HG02571 (cell line): ENCODE data around the gene GRM3.

Experiments
- ATAC-seq: cut with Tn5 transposase; IDR thresholded peaks from one replicate; pipeline ENCODE4 v1.9.1; 2021; ENCODE audit warnings: mild to moderate bottlenecking, moderate library complexity; ENCODE audit not compliant: unreplicated experiment

Gene GRM3

GRCh38 chr7:86784765-86785164, 141.1 kb downstream of the GRM3 start:
- no peak for ATAC-seq

- peak; percentile 78 for ATAC-seq
These were observed 141.9 kb downstream of the GRM3 start for GRCh38 chr7:86785641-86786040.

GRCh38 chr7:86786376-86786775, 142.7 kb downstream of the GRM3 start:
- no peak for ATAC-seq

DNA sequence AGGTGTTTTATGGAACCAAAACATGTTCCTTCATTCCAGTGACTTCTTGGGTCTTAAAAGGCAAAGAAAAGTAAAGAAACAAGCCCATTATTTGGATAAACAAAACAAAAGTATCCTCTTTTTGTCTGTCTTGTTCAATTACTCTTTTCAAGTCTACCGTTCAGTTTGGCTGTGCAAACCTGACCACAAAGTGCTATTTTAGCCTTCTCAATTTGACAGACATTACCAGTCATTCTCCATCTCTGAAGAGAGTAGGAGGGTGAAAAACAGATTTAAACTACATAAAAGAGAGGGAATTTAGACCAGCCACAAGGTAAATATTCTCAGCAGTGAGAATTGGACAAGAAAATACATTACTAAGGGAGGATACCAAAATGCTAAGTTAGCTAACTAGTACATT, 145.2 kb downstream of the GRM3 start:
- ATAC-seq: peak; percentile 49

DNA sequence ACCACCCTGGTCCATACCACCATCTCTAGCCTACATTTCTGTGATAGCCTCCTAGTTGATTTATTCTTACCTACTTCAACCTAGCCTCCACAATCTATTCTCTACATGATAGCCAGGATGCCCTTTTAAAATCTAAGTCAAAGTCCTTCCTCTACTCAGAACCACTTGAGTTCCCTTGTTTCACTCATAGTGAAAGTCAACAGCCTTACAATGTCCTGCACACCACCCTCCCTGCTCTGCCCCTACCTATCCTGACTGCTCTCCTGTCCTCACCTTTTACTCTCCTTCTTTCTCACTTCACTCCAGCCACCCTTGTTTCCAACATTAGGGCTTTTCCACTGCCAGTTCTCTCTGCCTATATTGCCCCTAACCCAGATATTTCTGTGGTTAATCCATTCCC, 146.7 kb downstream of the GRM3 start:
- peak; percentile 53 for ATAC-seq

DNA sequence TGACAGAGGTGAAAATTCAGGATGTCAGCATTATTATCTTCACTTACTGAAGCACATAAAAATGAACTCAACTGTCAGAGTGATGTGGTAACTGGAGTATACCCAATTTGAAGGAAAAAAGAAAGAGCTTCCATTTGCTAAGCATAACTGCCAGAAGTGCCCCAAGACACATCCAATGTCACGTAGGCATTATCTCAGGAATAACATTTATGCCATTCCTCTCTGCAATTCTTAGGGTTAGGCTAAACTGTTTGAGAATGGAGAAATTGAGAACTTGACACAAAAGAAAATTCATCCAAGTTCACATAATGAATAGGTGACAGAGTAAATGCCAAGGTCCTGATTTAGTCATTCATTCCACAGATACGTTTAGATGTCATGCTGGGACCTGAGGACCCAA, 148.6 kb downstream of the GRM3 start:
- ATAC-seq: no peak

- ATAC-seq: no peak
These were observed 149.4 kb downstream of the GRM3 start for GRCh38 chr7:86793136-86793535.

GRCh38 chr7:86814661-86815379, 171.1 kb downstream of the GRM3 start:
- no peak for ATAC-seq

DNA sequence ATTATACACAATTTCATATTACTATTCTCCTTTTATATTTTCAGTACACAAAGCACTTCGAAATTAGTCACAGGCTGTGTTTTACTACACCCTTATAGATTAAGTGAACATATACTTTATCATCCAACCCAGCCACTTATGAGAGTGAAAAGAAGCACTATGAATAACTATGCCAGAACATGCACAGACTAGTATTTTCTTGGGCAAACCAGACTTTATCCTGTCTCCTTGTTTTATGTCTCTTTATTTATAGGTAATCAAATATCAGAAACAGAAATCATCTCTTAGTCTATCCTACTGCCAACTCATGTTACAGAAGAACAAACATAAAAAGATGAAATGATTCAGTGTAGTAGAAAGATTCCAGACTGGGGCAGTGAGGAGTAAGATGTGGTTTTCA, 171.8 kb downstream of the GRM3 start:
- no peak for ATAC-seq

GRCh38 chr7:86818903-86819302, 175.2 kb downstream of the GRM3 start:
- no peak for ATAC-seq

GRCh38 chr7:86823769-86824168, 180.1 kb downstream of the GRM3 start:
- no peak for ATAC-seq

- no peak for ATAC-seq
These were observed 181.6 kb downstream of the GRM3 start for GRCh38 chr7:86825264-86825663.

DNA sequence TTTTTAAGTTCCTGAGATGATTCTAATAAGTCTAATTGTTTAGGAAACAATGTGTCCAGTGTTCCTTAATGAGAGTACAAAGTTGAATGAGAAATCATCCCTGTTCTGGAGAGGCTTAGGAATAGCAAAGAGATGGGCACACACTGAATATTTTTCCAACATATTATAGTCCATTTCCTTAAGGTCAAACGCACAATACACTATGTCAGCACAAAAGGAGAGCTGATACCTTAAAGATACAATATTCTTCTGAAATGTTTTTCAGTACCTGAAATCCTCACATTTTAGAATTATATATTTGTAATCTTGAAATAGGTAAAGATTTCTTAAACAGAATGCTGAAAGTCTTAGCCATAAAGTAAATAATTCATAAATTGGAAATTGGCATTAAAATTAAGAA, 183.2 kb downstream of the GRM3 start:
- ATAC-seq: no peak

DNA sequence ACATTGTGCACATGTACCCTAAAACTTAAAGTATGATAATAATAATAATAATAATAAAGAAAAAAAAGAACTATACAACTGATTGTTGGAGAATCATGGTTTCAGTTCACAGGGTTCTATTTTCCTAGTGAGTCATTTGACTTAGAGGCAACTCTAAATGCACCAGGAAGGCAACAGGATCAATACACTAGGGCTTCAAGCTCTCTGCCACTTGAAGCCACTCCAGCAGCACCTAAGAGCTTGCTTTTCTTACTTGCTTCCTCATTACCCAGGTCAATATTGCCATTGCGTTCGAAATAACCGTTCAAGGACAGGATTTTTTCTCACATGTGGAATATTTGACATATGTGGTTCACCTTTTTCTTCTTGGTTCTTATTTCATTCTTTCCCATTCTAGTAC, 189.7 kb downstream of the GRM3 start:
- no peak for ATAC-seq

DNA sequence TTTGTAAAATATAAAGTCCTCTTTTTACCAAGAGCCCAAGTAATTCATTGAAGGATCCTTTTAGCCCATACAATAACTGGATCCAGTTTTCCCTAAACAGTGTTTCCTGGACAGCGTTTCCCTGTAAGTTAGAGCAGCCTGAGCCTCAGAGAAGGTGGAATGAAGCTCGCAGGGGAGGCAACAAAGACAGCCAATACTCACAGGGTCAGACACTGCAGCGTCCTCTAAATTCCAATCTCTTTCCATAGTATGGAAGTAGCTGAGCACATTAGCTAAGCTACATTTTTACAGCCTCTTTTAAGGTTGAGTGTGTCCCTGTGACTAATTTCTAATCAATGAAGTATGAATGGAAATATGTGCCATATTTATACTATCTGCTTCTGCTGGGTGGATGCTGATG, 193.5 kb downstream of the GRM3 start:
- no peak for ATAC-seq

GRCh38 chr7:86844608-86845007, 200.9 kb downstream of the GRM3 start:
- ATAC-seq: peak; percentile 51

DNA sequence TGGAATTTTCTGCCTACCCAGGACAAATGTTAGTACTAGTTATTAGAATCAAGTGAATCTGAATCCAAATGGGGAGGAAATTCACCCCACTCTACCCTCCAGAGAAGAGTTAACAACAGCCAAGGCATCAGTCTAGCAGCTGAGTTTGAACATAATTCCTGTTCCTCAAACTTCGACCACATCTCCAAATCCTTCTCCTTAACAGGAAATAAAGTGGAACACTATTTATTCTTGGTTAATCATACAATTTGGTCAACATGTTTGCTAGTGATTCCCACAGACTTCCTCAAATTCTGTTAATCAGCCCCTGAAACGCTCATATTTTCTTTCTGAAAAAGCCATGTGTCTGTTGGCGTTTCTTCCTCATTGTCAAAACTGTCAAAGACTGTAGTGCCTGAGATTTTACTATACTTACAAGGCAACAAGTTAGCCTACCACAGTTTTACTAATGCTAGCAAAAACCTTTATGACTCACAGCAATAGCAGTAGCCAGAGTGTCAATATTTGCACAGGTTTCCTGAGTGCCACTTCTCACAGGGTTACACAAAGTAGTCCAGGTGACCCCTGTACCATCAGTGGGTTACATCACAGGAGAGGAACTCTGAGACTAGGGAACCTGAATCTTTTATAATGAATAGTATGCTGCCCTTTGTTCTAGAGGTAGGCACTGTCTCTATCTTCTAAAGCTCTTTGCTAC, 202.9 kb downstream of the GRM3 start:
- ATAC-seq: no peak

DNA sequence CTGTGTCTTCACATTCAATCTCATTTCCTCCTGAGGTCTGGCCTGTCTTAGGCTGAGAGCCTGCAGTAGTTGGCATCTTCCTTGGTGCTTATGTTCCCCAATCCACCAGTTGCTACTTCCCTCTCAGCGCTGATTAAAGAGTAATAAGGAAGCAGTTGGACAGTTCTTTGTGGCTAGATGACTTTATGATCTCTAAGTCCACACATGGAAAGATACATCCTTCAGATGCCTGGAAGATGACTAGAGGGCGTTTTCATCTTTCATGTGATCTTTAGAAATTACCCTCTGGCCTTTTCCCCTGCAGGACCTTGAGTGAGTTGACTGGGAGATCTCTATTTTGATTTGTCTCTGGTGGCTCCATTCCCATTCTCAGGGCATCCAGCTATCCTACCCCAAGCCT, 204.5 kb downstream of the GRM3 start:
- no peak for ATAC-seq

GRCh38 chr7:86851566-86851965, 207.9 kb downstream of the GRM3 start:
- no peak for ATAC-seq

GRCh38 chr7:86863452-86863851, 219.7 kb downstream of the GRM3 start:
- ATAC-seq: no peak

GRCh38 chr7:86867163-86867762, 223.6 kb downstream of the GRM3 start:
- no peak for ATAC-seq

GRCh38 chr7:86876146-86876545, 232.4 kb downstream of the GRM3 start:
- ATAC-seq: no peak
